Stimulated activated CD8-positive, alpha-beta memory T cell treated with anti-CD3 and anti-CD28 coated beads, Interleukin-2, amount 100 ng/mL, for 48 hours (primary cell): ENCODE results near the gene PIP4K2B.

Source experiments
- DNase-seq, 2 donors: peaks; one replicate each; pipeline ENCODE4 v3.0.0-alpha.2; 2020; ENCODE audit warnings: low read depth in 2 of 2

PIP4K2B gene

DNA sequence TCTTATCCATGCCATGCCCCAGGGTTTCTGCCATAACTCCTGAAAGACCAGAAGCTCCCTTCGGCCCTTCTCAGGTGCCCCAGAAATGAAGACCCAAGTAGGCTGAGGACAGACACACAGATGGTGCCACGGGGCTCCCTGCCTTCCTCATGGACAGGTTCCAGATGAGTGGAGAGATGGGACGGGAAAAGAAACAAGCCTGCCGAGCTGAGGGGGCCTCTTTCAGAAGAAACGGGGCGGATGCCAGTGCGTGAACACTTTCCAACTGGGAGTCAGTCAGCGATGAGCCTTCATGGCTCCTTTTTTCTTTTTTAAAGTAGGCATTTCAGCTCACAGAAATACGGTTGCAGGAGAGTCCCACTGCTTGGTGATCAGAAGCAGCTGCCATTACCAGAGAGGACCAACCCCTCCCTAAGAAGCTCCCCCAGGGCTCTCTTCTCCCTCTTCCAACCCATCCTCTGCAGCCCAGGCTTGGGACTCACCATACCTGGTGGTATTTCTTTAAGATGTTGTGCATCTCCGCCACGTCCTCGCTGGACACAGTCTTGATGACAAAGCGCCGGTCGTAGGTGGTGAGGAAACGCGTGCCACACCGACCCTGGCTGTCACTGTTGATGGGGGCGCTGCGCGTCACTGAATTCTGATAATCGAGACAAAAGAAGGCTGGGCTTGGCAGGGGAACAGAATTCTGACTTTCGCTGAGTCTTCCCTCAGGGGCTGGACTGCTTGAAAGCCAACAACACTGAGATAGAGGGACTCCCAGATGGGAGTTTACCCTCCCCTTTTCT lies 19.2 kb downstream of the PIP4K2B start:
- no peak for DNase-seq

GRCh38 chr17:38777641-38778250 lies 21.6 kb downstream of the PIP4K2B start:
- no peak for DNase-seq

- no peak for DNase-seq
Measured at GRCh38 chr17:38773258-38773657, 26.1 kb downstream of the PIP4K2B start.

DNA sequence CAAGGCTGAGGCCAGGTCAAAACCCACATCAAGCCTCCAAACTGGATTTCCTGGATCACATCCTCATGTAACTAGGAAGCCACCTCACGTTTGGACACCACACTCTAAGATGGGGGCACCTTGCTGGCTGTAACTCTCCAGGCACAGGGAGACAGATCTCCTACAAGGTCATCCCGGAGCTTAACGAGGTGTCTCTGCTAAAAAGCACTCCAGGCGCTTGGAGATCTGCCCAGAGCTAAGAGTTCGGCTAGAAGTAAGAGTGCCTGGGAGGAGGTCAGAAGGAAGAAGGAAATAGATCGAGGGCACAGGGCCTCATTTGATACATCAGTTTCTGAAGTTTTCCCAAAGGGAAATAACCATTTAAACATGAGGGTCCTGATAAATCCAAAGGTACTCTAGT lies 30.9 kb downstream of the PIP4K2B start:
- DNase-seq, result no peak

GRCh38 chr17:38766341-38766740 lies 33.0 kb downstream of the PIP4K2B start:
- no peak for DNase-seq

DNA sequence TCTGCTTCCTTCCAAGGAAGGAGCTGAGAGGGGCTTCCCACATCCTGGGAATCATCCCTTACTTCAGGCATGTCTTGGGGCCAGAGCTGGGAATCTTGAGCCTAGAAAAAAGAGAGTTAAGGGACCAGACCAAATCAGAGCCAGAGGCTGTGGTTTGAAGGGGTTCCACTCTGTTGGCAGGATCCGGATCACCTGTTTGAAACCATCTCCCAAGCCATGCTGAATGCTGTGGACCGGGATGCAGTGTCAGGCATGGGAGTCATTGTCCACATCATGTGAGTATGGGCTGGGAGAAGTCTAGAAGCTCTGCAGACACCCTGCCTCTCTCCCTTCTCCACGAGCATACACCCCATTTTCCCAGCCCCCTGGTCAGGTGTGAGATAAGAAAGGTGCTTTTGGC lies 37.1 kb downstream of the PIP4K2B start:
- DNase-seq, result no peak

- no peak for DNase-seq
Measured at GRCh38 chr17:38761612-38762011, 37.7 kb downstream of the PIP4K2B start.

GRCh38 chr17:38753071-38753506 lies 46.3 kb downstream of the PIP4K2B start:
- DNase-seq, result no peak

- DNase-seq, result peak; percentile 87 to 95
Measured at GRCh38 chr17:38752308-38753070, 46.9 kb downstream of the PIP4K2B start, which contains the start of gene PSMB3. Gene PSMB3, plus strand, starts transcription at chr17:38752741. Its CDS starts 86 bp downstream, at chr17:38752827.

DNA sequence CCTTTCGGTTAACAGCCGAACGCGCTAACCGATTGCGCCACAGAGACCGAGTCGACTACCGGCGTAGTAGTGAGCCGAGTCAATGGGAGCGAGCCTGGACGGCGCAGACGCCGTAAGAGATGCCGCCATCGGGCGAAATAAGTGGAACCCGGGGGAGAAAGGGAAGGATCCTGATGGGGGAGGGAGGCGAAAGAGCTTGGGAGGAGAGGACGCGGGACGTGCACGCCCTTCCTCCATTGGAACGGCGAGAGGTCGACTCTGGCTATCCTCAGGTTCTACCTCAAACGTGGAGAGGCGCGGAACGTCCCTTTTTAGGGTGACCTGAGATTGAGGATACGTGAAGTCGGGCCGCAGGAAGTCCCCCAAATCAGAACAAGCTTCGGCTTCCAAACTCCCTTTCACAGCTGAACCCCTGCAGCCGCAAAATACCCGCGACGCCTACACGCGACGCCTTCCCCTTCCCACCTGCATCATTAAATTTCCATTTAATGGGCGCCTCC lies 47.5 kb downstream of the PIP4K2B start:
- peak; percentile 69 to 82 for DNase-seq

GRCh38 chr17:38751144-38751807 lies 48.1 kb downstream of the PIP4K2B start:
- DNase-seq, result no peak

DNA sequence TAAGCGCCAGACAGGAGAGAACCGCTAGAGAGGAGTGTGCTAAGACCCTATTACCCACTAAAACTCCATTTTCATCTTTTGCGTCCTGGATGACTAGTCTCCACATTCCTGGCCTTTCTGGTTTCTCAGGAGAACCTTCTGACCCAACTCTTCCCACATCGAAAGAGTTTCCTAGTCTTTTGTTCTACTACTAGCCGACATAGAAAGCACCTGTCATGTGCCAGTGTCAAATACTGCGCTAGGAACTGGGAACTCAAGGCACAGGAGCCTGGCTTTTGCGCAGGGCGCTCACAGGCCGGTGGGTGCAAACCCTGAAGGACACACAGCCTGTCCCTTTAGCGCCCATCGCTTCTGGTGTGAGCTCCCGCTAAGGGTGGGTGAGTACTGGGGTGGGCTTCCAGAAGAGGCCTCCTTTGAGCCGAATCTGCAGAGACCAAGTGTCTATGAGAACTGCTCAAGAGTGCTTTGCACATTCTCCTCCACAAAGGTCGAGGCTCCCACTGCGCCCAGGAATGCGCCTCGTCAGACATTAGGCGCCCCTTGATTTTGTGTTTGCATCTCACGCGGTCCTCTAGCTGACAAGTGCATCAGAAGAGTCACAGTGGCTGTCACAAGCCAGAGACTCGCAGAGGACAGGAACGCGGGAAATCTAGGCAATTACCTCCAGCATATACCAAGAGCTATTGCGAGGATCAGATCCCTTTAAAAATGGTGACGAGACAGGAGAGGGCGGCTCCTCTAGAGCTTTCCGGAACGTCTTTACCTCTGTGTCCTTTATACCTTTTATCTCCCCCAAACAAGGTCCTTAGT lies 48.8 kb downstream of the PIP4K2B start:
- no peak for DNase-seq

DNA sequence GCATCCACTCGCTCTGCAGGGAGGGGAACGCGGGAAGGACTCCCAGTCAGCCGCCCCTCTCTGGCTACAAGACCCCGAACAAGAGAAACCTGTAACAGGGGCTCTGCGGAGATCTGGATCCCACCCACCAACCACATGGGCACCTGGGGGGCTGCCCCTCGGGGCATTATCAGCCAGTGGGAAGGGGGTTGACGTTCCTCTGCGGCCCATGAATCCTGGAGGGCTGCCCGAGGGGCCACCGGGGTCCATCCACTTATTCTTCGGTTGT lies 49.4 kb downstream of the PIP4K2B start:
- no peak for DNase-seq

DNA sequence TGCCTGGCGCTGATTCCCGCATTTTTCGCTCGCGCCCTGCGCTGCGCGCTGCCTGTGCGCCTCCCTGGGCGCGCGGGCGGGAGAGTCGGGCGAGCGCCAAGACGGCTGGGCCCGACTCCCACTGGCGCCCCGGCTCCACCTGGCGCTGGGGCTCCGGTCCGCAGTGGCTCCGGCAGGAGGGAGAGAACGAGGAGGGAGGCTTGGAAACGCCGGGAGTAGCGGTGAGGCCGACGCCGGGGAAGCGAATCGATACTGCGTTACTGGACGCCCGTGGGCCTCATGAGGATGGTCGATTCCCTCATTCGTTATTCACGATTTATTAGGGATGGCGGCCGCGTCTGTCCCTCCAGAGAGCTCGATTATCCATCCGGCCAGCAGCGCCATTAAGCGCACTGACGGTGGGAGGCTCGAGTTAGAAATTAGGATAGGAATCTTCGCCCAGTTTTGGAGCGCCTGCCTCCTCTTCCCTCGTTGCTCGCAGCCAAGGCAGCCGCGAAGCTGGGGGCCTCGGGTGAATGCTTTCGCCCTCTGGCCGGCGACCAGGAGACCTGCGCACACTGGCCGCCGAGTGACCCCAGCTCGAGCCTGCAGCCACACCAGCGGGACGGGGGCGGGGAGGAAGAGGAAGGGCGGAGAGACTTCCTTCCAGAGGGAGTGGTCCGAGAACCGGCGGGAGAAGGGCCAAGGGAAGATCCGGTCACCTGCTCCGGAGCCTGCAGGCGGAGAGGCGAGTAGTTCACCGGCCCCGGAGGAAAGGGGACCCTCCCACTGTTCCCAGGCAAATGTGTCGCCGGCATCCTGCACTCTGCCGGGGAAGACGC lies 49.9 kb downstream of the PIP4K2B start:
- DNase-seq, result no peak

- no peak for DNase-seq
Measured at GRCh38 chr17:38748892-38749222, 50.5 kb downstream of the PIP4K2B start.

- no peak for DNase-seq
Measured at GRCh38 chr17:38748149-38748891, 51.0 kb downstream of the PIP4K2B start, which contains the start of gene PCGF2. Gene PCGF2, minus strand, starts transcription at chr17:38748336. Its CDS starts 7,934 bp downstream, at chr17:38740402.

GRCh38 chr17:38747463-38748148 lies 51.8 kb downstream of the PIP4K2B start:
- no peak for DNase-seq

GRCh38 chr17:38746849-38747462 lies 52.4 kb downstream of the PIP4K2B start:
- no peak for DNase-seq
